Stimulated activated CD4-positive, alpha-beta T cell treated with anti-CD3 and anti-CD28 coated beads, TNF-alpha, amount 100 ng/mL, for 4 hours (primary cell): Measurements from ENCODE around the gene HPSE2.

Experiments
- DNase-seq, 3 experiments: peaks; one replicate each; pipeline ENCODE4 v3.0.0-alpha.2; 2020; ENCODE audit warnings: low read depth in 3 of 3

HPSE2 gene

DNA sequence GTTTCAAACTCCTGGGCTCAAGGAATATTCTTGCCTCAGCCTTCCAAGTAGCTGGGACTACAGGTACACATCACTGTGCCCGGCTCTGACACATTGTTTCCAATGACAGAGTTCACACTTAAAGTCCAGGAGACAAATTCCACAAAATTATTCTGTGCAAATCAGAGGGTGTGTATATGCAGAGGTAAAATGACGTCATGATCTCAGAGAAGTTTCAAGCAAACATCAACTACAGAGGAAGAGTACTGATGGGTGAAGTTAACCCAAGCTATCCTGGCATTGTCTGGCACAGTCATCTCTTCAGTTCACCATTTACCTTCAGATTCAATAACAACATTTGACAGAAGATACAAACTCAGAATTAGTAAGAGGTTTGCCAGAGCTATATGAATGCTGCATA lies 388.9 kb downstream of the HPSE2 start:
- DNase-seq = no peak

DNA sequence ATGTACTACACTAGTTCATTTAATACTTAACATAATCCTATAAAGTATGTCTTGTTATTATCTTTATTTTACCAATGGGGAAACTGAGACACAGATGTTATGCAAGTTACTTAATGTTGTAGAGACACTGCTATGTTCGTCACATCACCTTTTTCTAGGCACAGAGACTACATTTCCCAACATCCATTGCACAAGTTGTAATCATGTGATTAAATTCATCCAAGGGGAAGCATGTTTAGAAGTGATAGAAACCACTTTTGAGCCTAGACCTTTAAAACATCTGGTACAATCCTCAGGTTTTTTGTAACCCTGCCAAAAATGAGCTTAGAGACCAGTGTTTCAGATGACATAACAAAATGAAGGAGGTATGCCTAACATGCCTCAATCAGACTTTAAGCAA lies 402.1 kb downstream of the HPSE2 start:
- no peak for DNase-seq

DNA sequence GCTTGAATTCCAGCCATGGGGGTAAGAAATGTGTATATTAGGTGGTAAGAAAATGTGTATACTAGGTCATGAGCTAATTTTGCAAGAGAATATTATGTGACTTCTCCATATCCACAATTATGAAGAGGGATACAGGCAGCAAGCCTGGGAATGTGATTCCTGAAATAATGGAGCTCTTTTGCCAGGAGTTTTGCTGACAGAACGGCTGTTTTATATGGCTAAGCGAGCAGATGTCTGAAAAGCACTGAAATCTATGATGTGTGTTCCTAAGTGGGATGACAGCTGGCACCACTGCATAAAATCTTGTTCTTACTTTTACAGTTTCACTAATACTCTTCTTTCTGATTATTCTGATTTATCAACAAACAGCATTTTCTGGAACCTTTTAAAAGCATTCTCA lies 402.9 kb downstream of the HPSE2 start:
- no peak for DNase-seq

DNA sequence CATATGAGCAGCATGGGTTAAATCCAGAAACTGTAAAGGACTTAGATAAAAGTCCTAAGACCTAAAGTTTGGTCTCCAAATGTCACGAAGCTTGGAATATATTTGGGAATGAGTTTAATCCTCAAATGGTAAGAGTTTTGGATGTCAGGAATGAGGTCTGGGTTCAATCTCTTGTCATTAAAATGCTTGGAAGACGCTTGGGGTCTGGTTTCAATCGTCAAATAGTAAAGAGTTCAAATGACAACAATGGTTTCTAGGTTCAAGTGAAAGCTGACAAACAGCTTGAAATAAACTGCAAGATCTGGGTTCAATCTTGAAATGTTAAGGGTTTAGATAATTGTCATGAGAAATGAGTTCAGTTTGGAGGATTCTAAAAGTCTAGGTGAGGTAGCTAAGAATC lies 403.5 kb downstream of the HPSE2 start:
- no peak for DNase-seq

DNA sequence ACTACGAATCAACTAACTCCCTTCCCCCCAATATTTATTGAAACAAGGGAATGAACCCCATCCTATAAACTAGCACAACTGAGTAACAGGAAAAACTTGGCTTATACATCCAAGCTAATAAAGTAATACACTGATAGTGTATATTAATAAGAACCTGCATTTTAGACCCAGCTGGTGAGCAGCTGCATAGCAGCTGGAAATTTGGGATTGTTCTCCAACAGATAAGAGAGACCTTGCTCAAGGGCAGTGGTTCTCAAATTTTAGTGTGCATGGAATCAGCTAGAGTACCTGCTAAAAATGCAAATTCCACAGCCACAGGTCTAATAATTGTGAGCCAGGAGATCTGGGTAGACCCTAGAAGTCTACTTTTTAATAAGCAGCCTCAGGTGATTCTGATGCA lies 404.3 kb downstream of the HPSE2 start:
- no peak for DNase-seq

DNA sequence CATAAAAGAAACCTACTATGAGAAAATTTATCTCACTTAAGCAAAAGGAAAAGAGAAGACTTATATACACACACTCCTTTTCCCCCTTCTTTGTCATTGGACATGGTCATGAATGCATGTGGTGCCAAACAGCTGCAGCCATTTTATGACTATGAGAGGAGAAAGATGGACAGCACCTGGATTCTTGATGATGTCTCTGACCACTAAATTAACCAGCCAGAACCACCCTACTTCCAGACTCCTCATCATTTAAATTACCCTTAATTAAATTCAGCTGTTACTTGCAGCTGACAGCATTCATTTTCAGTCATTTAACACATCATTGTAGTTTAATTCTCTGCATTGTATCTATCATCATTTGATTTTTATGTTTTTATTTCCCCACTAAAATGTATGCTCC lies 409.9 kb downstream of the HPSE2 start:
- DNase-seq = no peak

DNA sequence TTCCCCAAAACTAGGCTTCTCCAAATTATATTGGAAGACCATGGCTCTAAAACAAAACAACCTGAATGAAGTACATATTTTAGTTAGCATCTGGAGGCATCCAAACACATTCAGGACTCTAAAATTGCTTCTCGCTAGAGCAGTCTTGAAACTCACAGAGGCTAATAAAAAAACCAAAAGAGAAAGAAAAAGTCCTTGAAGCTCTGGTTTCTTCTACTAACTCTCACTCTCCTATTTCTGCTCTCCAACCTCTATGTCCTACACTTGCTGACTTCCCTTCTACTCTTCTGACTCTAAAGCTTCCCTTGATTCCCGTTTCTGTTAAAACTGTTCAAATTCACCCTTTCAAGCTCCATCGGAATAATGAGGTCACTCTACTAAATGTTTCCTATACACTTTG lies 418.3 kb downstream of the HPSE2 start:
- DNase-seq = no peak

DNA sequence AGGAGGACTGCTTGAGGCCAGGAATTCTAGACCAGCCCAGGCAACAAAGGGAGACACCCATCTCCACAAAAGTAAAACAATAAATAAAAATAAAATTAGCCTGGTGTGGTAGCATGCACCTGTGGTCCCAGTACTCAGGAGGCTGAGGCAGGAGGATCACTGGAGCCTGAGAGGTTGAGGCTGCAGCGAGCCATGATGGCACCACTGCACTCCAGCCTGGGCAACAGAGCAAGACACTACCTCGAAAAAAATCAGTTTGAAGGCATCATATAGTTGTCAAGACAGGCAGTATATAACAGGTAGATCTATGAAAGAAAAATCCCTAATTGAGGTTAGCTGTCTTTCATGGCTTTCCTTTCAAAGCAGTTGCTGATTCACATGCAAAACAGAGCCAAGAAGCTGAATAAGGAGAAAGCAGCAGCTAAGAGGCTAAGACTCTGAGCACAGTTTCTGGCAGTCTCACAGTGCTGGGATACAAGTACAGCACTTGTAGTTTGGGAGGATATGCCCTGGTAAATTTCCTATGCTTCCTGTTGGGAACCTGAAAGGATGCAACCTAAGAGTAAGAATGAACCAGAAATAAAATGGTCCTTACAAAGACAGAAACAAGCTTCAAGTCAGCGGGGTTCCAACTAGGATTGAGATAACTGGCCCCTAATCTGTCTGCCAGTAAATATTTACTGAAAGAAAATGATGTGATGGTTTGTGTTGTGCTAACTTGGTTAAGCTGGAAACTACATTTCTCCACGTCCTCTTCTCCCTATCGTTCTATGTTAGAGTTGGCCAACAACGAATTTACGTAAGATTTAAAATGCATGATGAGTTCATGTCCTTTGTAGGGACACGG lies 420.4 kb downstream of the HPSE2 start:
- DNase-seq = no peak

DNA sequence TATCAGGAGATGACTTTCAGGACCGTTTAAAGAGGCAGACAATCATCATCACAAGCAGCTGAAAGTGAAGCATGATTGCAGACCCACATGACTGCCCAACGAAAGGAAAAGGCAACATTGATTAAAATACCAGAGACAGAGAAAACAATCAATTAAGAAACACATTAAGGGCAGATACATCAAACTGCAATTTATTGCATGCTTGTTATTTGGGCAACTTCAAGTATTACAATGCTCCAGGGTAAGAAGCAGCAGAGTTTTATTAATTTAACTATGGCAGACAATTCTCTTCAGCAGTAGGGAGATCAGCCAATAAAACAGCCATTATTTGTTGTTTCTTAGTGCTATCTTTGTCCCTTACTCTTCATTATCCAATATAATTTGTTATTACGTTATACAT lies 421.2 kb downstream of the HPSE2 start:
- no peak for DNase-seq

DNA sequence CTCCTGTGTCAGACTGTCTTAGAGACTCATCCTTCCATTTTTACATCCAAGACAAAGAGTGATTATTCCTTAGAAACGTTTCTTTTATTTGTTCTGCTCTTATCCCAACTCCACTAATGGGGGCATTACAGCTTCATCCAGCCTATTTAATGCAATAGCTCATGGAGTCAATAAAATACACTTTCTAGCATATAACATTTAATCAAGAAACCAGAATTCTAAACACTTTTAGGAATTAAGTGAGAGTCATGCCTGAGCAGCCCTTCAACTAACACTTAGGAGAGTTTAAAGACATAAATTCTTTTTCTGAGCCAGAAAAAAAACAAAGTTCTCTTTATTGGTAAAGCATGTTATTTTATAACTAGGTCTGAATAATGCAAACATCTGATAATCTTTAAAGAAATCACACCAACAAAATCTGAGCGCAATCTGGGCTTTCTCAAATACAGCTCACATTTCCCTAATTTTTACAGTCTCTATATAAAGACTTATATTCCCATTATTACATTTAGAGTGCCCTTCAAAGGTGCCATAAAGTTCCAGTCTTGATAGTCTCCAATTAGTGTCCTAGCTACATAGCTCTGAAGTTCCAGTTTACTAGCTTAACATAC lies 427.3 kb downstream of the HPSE2 start:
- no peak for DNase-seq

DNA sequence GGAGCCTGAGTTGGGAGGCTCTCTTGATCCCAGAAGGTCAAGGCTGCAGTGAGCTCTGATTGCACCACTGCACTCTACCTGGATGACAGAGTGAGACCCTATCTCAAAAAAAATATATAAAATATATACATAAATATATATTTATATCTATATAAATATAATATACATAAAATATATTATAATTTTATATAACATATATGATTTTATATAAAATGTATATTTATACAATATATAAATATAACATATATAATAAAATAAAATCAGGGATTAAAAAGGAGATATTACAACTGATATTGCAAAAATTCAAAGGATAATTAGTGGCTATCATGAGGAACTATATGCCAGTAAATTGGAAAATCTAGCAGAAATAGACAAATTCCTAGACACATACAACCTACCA lies 435.4 kb downstream of the HPSE2 start:
- DNase-seq = no peak

DNA sequence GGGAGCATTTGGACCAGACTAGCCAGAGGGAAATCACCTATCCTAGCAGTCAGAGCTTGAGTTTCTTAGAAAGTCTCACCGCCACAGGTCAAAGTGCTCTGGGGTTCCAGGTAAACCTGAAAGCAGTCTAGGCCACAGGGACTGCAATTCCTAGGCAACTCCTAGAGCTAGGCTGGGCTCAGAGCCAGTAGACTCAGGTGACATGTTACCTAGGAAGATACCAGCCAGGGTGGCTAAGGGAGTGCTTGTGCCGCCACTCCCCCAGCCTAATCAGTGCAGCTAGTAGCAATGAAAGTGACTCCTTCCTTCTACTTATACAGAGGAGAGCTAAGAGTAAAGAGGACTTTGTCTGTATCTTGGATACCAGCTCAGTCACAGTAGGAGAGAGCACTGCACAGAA lies 440.2 kb downstream of the HPSE2 start:
- DNase-seq = no peak

DNA sequence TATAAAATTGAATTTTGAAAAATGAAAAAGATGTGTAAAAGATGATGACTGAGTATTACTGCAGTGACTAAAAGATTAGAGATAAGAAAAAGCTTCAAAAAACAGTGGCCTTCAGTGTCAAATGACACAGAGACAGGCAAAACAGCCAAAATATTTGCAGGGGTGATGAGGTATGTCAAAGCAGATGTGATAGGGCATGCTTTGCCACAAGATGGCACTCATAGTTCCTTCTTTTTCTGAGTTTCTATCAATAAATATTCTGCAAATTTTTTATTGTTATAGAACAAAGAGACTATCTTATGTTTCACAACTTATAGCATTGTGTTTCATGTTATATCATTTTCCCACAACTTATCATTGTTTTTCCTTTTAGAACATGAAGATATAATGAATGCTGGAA lies 444.8 kb downstream of the HPSE2 start:
- no peak for DNase-seq

DNA sequence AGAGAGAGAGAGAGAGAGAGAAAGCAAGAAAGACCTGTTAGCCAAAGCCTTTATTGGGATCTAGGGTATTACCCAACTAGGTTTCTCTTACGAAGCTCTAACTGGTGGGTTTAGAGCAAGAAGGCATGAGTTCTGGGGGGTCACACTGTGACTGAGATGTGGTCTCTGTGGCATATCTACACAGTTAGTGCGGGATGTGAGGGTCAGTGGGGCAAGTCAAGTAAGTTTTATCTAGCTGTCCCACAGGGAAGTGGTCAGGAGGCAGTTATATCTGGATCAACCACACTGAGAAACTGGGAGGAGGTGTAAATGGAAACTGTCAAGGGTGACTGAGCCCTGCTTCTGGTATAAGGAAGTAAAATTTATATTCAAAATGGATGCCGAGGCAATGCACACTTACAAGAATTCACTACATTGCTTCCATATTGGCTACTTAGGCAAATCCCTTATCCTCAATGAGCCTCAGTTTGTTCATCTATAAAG lies 457.3 kb downstream of the HPSE2 start:
- no peak for DNase-seq

DNA sequence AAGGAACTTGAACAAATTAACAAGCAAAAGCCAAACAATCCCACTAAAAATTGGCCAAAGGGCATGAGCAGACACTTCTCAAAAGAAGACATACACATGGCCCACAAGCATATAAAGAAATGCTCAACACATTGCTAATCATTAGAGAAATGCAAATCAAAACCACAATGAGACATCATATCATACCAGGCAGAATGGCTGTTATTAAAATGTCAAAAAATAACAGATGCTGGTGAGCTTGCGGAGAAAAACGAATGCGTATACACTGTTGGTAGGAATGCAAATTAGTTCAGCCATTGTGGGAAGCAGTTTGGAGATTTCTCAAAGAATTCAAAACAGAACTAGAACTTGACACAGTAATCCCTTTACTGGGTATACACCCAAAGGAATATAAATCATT lies 477.2 kb downstream of the HPSE2 start:
- DNase-seq = no peak

DNA sequence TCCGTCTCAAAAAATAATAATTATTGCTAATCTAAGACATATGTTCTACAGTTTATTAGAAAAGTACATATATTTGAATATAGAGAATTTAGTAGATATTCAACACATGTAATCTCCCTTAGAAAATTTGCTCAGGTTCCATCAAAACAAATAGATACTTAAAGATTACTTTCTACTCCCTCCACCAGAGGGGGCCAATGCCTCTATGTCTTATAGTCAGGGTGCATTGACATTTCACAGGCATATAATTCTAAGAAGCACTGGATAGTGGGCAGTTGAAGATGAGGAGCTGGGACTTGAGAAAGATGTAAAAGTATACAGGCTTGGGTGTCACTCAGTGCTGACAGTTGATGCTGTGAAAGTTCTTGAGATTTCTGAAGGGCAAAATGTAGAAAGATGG lies 487.4 kb downstream of the HPSE2 start:
- DNase-seq = no peak

DNA sequence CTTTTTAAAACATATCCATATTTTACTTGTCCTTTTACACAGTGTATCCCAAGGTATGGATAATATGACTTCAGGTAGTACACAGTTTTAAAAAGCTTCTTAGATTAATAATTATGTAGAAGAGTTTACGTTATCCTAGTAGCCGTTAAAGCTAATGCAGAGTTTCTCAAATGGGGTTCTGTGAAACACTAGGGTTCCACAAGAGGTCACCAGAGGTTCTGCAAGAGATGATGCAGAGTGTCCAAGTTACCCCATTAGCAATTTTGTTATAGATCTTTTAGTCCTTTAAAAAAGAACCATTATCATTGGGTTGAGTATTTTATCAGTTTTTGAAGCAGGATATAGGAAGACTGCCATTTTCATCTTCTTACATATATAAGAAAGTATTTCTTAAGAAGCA lies 490.0 kb downstream of the HPSE2 start:
- DNase-seq = no peak

DNA sequence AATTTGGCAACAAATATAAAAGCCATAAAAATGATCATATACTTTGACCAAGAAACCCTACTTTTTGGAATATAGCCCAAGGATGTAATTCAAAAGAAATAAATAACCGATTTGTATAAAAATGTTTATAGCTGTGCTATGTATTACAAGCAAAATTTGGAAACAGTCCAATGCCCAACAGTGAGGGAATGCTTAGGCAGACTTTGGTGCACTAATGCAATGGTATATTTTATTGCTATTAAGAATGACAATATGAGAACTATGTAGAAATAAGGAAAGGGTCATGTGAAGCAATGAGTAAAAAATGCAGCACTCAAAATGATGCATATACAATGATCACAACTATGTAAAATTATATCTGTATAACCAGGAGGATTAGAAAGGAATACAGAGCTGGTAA lies 515.1 kb downstream of the HPSE2 start:
- DNase-seq = no peak

DNA sequence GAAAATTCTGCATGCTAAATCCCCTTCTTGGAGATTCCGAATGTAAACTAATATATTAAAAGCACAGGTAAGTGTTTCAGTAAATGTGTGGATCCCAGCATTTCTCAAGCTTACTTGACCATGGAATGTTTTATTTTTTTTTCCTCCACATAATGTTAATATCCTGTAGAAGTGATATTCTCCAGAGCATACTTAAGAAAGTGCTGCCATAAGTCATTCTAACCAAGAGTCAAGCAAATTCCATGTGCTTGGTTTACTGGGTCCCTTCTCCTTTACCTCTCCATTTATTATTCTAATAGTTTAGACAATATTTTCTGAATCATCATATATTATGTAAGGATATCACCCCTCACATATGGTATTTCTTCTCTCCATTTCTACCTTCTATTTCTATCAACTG lies 522.1 kb downstream of the HPSE2 start:
- DNase-seq = no peak

DNA sequence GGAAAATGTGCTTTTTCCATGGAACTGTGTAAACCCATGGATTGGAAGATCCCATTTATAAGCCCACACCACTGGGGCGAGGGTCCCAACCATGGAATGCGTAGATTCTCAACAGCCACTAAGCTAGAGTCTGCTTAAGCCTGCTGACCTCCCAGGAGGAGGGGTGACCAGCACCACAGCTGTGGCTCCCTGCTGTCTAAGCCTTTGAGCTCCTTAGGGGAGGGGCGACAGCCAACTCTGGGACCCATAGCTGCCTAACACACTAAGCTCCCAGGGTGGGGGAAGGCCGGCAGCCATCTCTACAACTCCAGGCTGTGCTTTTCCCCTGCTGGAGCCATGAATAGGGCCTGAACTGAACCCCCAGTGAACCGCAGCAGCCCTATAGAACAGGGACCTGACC lies 539.1 kb downstream of the HPSE2 start:
- no peak for DNase-seq

DNA sequence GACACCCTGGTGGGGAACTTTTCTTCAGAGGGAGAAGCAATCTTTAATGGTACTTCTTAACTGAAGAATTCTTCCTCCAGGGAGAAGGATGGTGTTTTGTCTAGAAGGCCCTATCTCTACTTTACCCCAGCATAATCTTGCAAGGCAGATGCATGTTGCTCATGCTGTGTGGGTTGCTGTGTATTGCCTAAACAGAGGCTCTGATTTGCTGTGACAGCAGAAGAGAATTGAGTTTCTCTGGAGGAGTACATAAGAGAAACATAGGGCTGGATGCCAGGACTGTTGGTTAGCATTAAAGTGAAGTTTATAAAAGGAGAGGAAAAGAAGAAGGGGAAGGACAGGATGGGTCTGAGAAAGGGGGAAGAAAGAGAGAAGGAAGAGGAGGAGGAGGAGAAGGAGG lies 540.8 kb downstream of the HPSE2 start:
- DNase-seq = no peak

DNA sequence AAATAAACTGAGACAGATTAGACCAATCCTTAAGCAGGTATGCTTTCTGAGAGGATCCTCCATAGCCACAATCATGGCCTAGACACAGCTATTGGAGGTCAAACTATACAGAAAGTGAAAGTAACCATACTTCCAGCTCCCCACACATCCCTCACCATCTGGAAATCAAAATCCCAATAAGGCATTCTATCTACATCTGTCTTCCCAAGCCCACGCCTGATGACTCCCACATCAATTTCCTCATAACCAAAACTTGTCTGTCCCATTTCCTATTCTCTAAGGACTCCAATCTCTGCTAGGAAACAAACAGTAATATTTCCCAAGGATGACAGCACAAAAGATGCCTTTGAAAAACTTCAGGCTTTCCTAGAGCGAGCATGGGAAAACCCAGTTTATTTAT lies 541.6 kb downstream of the HPSE2 start:
- DNase-seq = no peak

DNA sequence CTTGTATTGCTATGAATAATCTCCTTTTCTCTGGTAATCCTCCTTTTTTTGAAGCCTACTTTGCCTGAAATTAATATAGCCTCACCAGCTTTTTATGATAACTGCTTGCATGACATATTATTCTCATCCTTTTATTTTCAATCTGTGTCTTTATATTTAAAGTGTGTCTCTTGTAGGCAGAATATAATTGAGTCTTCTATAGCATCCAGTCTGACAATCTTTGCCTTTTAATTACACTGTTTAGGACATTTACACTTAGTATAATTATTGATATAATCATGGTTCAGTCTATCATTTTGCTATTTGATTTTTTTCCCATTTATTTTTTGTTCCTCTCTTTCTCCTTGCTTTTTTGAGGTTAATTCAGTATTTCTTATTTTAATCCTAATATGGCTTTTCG lies 548.0 kb downstream of the HPSE2 start:
- DNase-seq = no peak
